ENCODE data around the gene OAS2.
"Not testable (repeated sequence)": the region's sequence is repeated elsewhere in the genome, so short reads cannot be mapped to it uniquely, and the experiment has no call there.

OAS2 gene

GRCh38 chr12:112979041-112979680, 842 bp downstream of the OAS2 start:
- H3K4me3 ChIP-seq (replicated peaks; ENCODE audit: low read depth, low read length) = no peak overlapping the region
- TF ChIP-seq CTCF (IDR thresholded peaks at IDR 0.05; ENCODE audit: low read length, missing control alignments) = no peak
- DNase-seq (ENCODE audit: low read depth) = no peak

GRCh38 chr12:112980491-112981158, 2.3 kb downstream of the OAS2 start:
- no peak for DNase-seq (ENCODE audit: low read depth)
- no peak overlapping the region for H3K4me3 ChIP-seq (replicated peaks; ENCODE audit: low read depth, low read length)
- TF ChIP-seq CTCF (IDR thresholded peaks at IDR 0.05; ENCODE audit: low read length, missing control alignments) = no peak

GRCh38 chr12:112985642-112986290, 7.4 kb downstream of the OAS2 start:
- no peak for TF ChIP-seq CTCF (IDR thresholded peaks at IDR 0.05; ENCODE audit: low read length, missing control alignments)
- no peak overlapping the region for H3K4me3 ChIP-seq (replicated peaks; ENCODE audit: low read depth, low read length)
- no peak for DNase-seq (ENCODE audit: low read depth)

GRCh38 chr12:112986291-112986800, 8.0 kb downstream of the OAS2 start:
- H3K4me3 ChIP-seq (replicated peaks; ENCODE audit: low read depth, low read length) = no peak overlapping the region
- TF ChIP-seq CTCF (IDR thresholded peaks at IDR 0.05; ENCODE audit: low read length, missing control alignments) = no peak
- no peak for DNase-seq (ENCODE audit: low read depth)

GRCh38 chr12:112987561-112987960, 9.2 kb downstream of the OAS2 start:
- H3K4me3 ChIP-seq (replicated peaks; ENCODE audit: low read depth, low read length) = no peak overlapping the region
- DNase-seq (ENCODE audit: low read depth) = no peak
- TF ChIP-seq CTCF (IDR thresholded peaks at IDR 0.05; ENCODE audit: low read length, missing control alignments) = no peak

- no peak for TF ChIP-seq CTCF (IDR thresholded peaks at IDR 0.05; ENCODE audit: low read length, missing control alignments)
- DNase-seq (ENCODE audit: low read depth) = no peak
These were observed 9.9 kb downstream of the OAS2 start for GRCh38 chr12:112988224-112988623.

GRCh38 chr12:112988823-112989385, 10.6 kb downstream of the OAS2 start:
- not testable (repeated sequence) for DNase-seq (ENCODE audit: low read depth)

More at GRCh38 chr12:112988224-112988623, 9.9 kb downstream of the OAS2 start:
- no peak overlapping the region for H3K4me3 ChIP-seq (replicated peaks; ENCODE audit: low read depth, low read length)

More at GRCh38 chr12:112988823-112989385, 10.6 kb downstream of the OAS2 start:
- not testable (repeated sequence) for H3K4me3 ChIP-seq (replicated peaks; ENCODE audit: low read depth, low read length)

Measured in fibroblast of pulmonary artery (primary cell).